D721Med (cell line): ENCODE measurements around the gene NOL4L.

ENCODE experiments used
- DNase-seq: peaks from one replicate; pipeline ENCODE4 v3.0.0; 2011; ENCODE audit warnings: low spot score; ENCODE audit not compliant: insufficient read length
- FAIRE-seq: peaks from 2 replicates; lab custom pipeline; 2011; peaks lifted over from hg19 to GRCh38; lab: Jason Lieb, UNC
- TF ChIP-seq, protein P1 (sequence below): IDR thresholded peaks from 2 replicates; pipeline ENCODE4 v1.5.1; 2012; ENCODE audit warnings: mild to moderate bottlenecking, control low read depth; ENCODE audit not compliant: insufficient read depth; ENCODE audit errors: missing control alignments

NOL4L gene

DNA sequence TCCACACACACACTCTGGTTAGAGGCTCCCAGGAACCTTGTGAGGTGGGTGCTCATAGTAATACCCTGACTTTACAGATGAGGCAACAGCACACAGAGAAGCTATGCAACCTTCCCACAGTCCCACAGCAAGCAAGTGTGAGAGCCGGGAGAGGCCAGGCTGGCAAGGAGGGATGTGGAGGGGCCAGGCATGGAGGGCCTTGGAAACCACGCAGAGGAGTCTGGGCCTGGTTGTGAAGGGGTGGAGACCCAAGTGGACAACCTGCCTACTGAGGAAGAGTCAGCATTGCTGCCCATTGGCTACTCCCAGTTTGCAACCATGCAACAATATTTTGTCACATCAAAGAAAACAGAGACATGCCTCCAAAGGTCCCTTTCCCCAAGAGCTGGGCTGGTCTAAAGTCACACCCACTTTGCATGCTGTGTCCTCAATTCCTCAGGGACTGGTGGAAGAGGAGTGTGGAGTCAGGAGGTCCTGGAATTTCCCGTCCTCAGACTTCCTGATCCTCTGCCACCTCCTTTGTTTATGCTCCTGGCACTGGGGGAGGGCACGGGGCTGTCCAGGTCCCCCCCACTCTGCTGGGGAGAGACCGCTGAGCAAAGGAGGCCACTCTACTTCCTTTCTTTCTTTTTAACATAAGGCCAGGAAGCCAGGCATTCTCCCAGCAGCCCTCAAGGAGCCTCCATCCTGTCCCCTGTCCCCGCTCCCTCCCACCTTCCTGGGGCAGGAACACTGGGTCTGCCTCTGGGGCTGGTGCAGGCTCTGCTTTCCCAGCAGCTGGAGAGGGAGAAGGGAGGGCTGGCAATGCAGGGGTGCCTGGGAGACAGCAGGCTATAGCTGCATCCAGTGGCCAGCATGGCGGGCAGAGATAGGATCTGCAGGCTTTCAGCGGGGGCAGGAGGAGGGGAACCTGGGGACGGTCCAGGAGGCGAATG is 68.3 kb downstream of the NOL4L start:
- FAIRE-seq (no peak), DNase-seq (no peak)
- TF ChIP-seq, protein P1, sequence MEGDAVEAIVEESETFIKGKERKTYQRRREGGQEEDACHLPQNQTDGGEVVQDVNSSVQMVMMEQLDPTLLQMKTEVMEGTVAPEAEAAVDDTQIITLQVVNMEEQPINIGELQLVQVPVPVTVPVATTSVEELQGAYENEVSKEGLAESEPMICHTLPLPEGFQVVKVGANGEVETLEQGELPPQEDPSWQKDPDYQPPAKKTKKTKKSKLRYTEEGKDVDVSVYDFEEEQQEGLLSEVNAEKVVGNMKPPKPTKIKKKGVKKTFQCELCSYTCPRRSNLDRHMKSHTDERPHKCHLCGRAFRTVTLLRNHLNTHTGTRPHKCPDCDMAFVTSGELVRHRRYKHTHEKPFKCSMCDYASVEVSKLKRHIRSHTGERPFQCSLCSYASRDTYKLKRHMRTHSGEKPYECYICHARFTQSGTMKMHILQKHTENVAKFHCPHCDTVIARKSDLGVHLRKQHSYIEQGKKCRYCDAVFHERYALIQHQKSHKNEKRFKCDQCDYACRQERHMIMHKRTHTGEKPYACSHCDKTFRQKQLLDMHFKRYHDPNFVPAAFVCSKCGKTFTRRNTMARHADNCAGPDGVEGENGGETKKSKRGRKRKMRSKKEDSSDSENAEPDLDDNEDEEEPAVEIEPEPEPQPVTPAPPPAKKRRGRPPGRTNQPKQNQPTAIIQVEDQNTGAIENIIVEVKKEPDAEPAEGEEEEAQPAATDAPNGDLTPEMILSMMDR, result no peak

- no peak for DNase-seq
- TF ChIP-seq, protein P1, result no peak
- no peak for FAIRE-seq
Observed at GRCh38 chr20:32515631-32516101, 69.5 kb downstream of the NOL4L start.

DNA sequence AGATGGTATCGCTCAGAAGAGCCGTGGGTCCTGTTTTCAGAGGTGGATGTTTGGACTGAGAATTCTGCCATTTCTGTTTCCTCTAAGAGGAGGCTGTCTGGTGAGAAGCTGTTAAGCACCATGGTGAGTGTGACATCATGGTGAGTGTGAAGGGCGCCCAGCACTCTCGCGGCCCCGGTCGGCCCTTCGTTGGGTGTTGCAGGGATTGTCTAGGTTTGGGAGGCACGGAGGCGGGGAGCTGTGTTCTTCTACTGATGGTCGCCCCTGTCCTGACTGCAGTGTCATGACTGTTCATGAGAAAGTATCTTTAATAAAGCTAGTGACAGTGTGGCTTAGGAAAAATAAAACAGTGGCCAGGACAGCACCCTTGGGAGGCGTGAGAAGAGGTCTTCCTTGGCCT is 70.4 kb downstream of the NOL4L start:
- TF ChIP-seq, protein P1, result no peak
- FAIRE-seq (no peak), DNase-seq (no peak)

GRCh38 chr20:32513031-32513866 is 71.9 kb downstream of the NOL4L start:
- FAIRE-seq, result no peak
- DNase-seq, result no peak
- TF ChIP-seq, protein P1, result no peak

DNA sequence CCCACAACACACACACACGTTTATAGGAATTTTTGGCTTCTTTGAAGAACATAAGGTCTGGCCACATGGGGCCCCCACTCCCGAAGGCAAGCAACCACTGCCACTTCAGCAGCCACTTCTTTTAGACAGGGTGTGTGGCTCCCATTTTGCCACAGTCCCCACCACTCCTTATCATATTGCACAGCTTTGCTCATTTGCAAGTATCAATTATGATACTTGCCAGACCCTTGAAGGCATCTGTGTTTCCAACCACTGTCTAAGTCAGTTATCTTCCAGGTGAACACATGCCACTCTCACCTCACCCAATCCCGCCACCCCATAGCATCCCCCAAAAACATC is 73.1 kb downstream of the NOL4L start:
- FAIRE-seq (no peak), DNase-seq (no peak)
- TF ChIP-seq, protein P1, result no peak

GRCh38 chr20:32511358-32512046 is 73.6 kb downstream of the NOL4L start:
- FAIRE-seq, result no peak
- TF ChIP-seq, protein P1, result no peak
- DNase-seq, result no peak
